Neural cell (in vitro differentiated cells): Measurements from ENCODE around the gene NUB1. TPM values are rescaled to one million over a fixed set of nuclear protein-coding genes. Genes with fewer than 3 reads are reported as not detected.

Experiments
- H2AFZ ChIP-seq: fragments of 200-600, 300-800 bp; sonication (generic), shearing (Covaris generic); 2 replicates; pipeline ENCODE4 v1.6.0; 2014; ENCODE audit warnings: low read depth, mild to moderate bottlenecking, antibody characterized with exemption, low read length, moderate library complexity
- H3F3A ChIP-seq: fragments of 200-600 bp; shearing (Covaris generic); 2 replicates; pipeline ENCODE4 v1.6.1; 2016; ENCODE audit warnings: mild to moderate bottlenecking, moderate library complexity, mixed read lengths, antibody characterized with exemption, low read length; ENCODE audit not compliant: insufficient read depth, poor library complexity, severe bottlenecking
- H3K27ac ChIP-seq: fragments of 200-600, 300-800 bp; sonication (generic), shearing (Covaris generic); 2 replicates; pipeline ENCODE4 v1.5.1; 2014; ENCODE audit warnings: mild to moderate bottlenecking, low read length, moderate library complexity
- H3K27me3 ChIP-seq: fragments of 300-800, 200-600 bp; sonication (generic), shearing (Covaris generic); 2 replicates; pipeline ENCODE4 v1.6.0; 2014; ENCODE audit warnings: mild to moderate bottlenecking, low read depth, low read length, moderate library complexity; ENCODE audit not compliant: insufficient read depth
- H3K36me3 ChIP-seq: fragments of 300-800, 200-600 bp; sonication (generic), shearing (Covaris generic); 2 replicates; pipeline ENCODE4 v1.5.1; 2014; ENCODE audit warnings: mild to moderate bottlenecking, antibody characterized with exemption, low read length, moderate library complexity; ENCODE audit not compliant: insufficient read depth
- H3K4me2 ChIP-seq: fragments of 300-800, 200-600 bp; sonication (generic), shearing (Covaris generic); 2 replicates; pipeline ENCODE4 v1.6.0; 2014; ENCODE audit warnings: mild to moderate bottlenecking, low read length
- H3K4me3 ChIP-seq: fragments of 300-800, 200-600 bp; sonication (generic), shearing (Covaris generic); 2 replicates; pipeline ENCODE4 v1.5.1; 2014; ENCODE audit warnings: mild to moderate bottlenecking, low read length, moderate library complexity
- H3K79me2 ChIP-seq: fragments of 200-600 bp; shearing (Covaris generic); replicated peaks from 2 replicates; pipeline ENCODE4 v1.6.0; 2014; ENCODE audit warnings: mild to moderate bottlenecking, low read length, moderate library complexity; ENCODE audit not compliant: insufficient read depth
- H3K9ac ChIP-seq: fragments of 300-800, 200-600 bp; sonication (generic), shearing (Covaris generic); 2 replicates; pipeline ENCODE4 v1.6.1; 2016; ENCODE audit warnings: mild to moderate bottlenecking, low read length, mixed read lengths
- H3K9me2 ChIP-seq: fragments of 200-600 bp; shearing (Covaris generic); 2 replicates; pipeline ENCODE4 v1.6.1; 2016; ENCODE audit warnings: mild to moderate bottlenecking, low read length, mixed read lengths; ENCODE audit not compliant: insufficient read depth
- H3K9me3 ChIP-seq: fragments of 200-600, 300-800 bp; sonication (generic), shearing (Covaris generic); 2 replicates; pipeline ENCODE4 v1.6.1; 2016; ENCODE audit warnings: mild to moderate bottlenecking, mixed run types, low read length, moderate library complexity, mixed read lengths
- H4K20me1 ChIP-seq: fragments of 200-600 bp; shearing (Covaris generic); 2 replicates; pipeline ENCODE4 v1.6.1; 2016; ENCODE audit warnings: mild to moderate bottlenecking, mixed run types; ENCODE audit not compliant: insufficient read depth
- EP300 ChIP-seq: fragments of 450-650 bp; conservative IDR thresholded peaks from 2 replicates; pipeline ENCODE4 v1.6.1; 2014; ENCODE audit warnings: antibody characterized with exemption, mild to moderate bottlenecking, moderate library complexity; ENCODE audit not compliant: poor library complexity, severe bottlenecking
- EZH2 ChIP-seq: fragments of 200-600, 300-800 bp; shearing (Covaris generic), sonication (generic); IDR thresholded peaks from 2 replicates; pipeline ENCODE4 v1.6.1; 2014; ENCODE audit warnings: antibody characterized with exemption, low read length, borderline replicate concordance, mild to moderate bottlenecking; ENCODE audit not compliant: insufficient read depth, poor library complexity, severe bottlenecking
- MXI1 ChIP-seq: fragments of 450-650 bp; conservative IDR thresholded peaks from 2 replicates; pipeline ENCODE4 v1.6.1; 2014; ENCODE audit warnings: antibody characterized with exemption, mild to moderate bottlenecking; ENCODE audit not compliant: poor library complexity, severe bottlenecking
- POLR2AphosphoS5 ChIP-seq: IDR thresholded peaks from 2 replicates; pipeline ENCODE4 v1.6.1; 2012
- RAD21 ChIP-seq: fragments of 450-650 bp; conservative IDR thresholded peaks from 2 replicates; pipeline ENCODE4 v1.6.1; 2014; ENCODE audit warnings: antibody characterized with exemption, mild to moderate bottlenecking, moderate library complexity
- SMC3 ChIP-seq: fragments of 450-650 bp; conservative IDR thresholded peaks from 2 replicates; pipeline ENCODE4 v1.6.1; 2014; ENCODE audit warnings: antibody characterized with exemption, mild to moderate bottlenecking, moderate library complexity; ENCODE audit not compliant: poor library complexity
- TAF1 ChIP-seq: IDR thresholded peaks from 2 replicates; pipeline ENCODE4 v1.6.1; 2012; ENCODE audit warnings: low read depth
- polyA plus RNA-seq: library from polyadenylated mRNA; depleted of rRNA; stranded (reverse); fragments of >200 nt; gene quantifications from 2 replicates; pipeline ENCODE4 v1.2.3, GENCODE V29; 2014
- TF ChIP-seq, protein P1 (sequence below): fragments of 450-650 bp; IDR thresholded peaks from 2 replicates; pipeline ENCODE4 v1.5.1; 2014; ENCODE audit warnings: antibody characterized with exemption, mild to moderate bottlenecking, moderate library complexity; ENCODE audit not compliant: poor library complexity, severe bottlenecking
- TF ChIP-seq, protein P2 (sequence below): IDR thresholded peaks from 2 replicates; pipeline ENCODE4 v1.6.1; 2012; ENCODE audit warnings: borderline replicate concordance

The NUB1 gene
- polyA plus RNA-seq, 1 donor from 2014 or later, result 48.4 TPM

DNA sequence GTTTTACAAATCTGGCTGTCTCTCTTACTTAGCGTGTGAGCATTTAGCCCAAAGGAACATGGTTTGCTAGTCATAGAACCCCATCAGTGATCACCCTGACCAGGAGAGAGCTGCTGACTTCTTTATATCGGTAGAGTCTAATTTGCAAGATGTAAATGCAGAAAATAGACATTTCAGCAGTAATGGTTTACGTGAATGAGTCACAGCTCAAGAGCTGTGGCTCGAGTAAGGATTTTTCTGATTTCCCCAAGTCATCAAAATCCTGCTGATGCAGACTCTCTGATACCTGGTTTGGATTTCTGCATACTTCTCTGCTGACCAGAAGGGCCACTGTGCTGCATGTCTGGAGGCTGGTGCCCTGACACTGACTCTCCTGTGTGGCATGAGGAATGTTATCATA lies 25.7 kb downstream of the NUB1 start:
- TF ChIP-seq SMC3 (no peak), EZH2 (no peak), RAD21 (no peak), POLR2AphosphoS5 (no peak), TAF1 (no peak), MXI1 (no peak), EP300 (no peak)
- TF ChIP-seq, protein P1, sequence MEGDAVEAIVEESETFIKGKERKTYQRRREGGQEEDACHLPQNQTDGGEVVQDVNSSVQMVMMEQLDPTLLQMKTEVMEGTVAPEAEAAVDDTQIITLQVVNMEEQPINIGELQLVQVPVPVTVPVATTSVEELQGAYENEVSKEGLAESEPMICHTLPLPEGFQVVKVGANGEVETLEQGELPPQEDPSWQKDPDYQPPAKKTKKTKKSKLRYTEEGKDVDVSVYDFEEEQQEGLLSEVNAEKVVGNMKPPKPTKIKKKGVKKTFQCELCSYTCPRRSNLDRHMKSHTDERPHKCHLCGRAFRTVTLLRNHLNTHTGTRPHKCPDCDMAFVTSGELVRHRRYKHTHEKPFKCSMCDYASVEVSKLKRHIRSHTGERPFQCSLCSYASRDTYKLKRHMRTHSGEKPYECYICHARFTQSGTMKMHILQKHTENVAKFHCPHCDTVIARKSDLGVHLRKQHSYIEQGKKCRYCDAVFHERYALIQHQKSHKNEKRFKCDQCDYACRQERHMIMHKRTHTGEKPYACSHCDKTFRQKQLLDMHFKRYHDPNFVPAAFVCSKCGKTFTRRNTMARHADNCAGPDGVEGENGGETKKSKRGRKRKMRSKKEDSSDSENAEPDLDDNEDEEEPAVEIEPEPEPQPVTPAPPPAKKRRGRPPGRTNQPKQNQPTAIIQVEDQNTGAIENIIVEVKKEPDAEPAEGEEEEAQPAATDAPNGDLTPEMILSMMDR, result no peak
- TF ChIP-seq, protein P2, sequence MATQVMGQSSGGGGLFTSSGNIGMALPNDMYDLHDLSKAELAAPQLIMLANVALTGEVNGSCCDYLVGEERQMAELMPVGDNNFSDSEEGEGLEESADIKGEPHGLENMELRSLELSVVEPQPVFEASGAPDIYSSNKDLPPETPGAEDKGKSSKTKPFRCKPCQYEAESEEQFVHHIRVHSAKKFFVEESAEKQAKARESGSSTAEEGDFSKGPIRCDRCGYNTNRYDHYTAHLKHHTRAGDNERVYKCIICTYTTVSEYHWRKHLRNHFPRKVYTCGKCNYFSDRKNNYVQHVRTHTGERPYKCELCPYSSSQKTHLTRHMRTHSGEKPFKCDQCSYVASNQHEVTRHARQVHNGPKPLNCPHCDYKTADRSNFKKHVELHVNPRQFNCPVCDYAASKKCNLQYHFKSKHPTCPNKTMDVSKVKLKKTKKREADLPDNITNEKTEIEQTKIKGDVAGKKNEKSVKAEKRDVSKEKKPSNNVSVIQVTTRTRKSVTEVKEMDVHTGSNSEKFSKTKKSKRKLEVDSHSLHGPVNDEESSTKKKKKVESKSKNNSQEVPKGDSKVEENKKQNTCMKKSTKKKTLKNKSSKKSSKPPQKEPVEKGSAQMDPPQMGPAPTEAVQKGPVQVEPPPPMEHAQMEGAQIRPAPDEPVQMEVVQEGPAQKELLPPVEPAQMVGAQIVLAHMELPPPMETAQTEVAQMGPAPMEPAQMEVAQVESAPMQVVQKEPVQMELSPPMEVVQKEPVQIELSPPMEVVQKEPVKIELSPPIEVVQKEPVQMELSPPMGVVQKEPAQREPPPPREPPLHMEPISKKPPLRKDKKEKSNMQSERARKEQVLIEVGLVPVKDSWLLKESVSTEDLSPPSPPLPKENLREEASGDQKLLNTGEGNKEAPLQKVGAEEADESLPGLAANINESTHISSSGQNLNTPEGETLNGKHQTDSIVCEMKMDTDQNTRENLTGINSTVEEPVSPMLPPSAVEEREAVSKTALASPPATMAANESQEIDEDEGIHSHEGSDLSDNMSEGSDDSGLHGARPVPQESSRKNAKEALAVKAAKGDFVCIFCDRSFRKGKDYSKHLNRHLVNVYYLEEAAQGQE, result no peak
- H3K27ac ChIP-seq, result no peak overlapping the region
- H3K4me2 ChIP-seq, result no peak overlapping the region

DNA sequence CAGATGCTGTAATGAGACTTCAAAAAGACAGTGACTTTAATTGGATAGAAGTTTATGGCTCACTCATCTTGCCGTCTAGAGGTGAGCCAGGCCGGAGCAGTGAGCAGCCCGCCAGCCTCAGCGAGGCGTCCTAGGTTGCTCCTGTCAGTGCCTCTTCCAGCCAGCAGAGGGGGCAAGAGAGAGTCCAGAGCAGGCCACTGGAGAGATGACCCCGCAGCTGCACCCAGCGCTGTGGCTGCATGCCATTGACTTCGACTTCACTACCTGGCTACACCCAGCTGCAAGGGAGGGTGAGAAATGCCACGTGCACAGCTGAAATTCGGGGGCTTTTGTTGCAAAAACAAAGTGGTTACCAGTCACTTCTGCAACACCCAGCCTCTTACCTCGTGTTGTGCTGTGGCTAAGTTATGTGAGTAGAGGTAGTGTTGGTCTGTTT lies 26.5 kb downstream of the NUB1 start:
- H3K4me2 ChIP-seq, result no peak overlapping the region
- TF ChIP-seq TAF1 (no peak), EZH2 (no peak), RAD21 (peak; percentile 79), MXI1 (peak; percentile 32), POLR2AphosphoS5 (no peak), SMC3 (peak; percentile 92), EP300 (no peak)
- TF ChIP-seq, protein P2, result no peak
- TF ChIP-seq, protein P1, result peak; percentile 88
- H3K27me3 ChIP-seq, result no peaks in the 10 kb centered on the region
- H3K4me3 ChIP-seq, result no peak overlapping the region
- H3K79me2 ChIP-seq, result no peaks in the 10 kb centered on the region
- H3K27ac ChIP-seq, result no peak overlapping the region
- H3F3A ChIP-seq, result no peaks in the 10 kb centered on the region
- no peak overlapping the region for H2AFZ ChIP-seq
- no peak overlapping the region for H3K9ac ChIP-seq
- H3K9me3 ChIP-seq, result no peaks in the 10 kb centered on the region
- no peaks in the 10 kb centered on the region for H3K9me2 ChIP-seq
- H3K36me3 ChIP-seq, result no peaks in the 10 kb centered on the region
- H4K20me1 ChIP-seq, result no peaks in the 10 kb centered on the region

More for the DNA sequence above, 25.7 kb downstream of the NUB1 start:
- no peaks in the 10 kb centered on the region for H3K36me3 ChIP-seq
- H2AFZ ChIP-seq, result no peak overlapping the region
- H3K4me3 ChIP-seq, result no peak overlapping the region
- no peak overlapping the region for H3K9ac ChIP-seq
- no peaks in the 10 kb centered on the region for H4K20me1 ChIP-seq
- no peaks in the 10 kb centered on the region for H3F3A ChIP-seq
- no peaks in the 10 kb centered on the region for H3K9me3 ChIP-seq
- no peaks in the 10 kb centered on the region for H3K79me2 ChIP-seq
- H3K9me2 ChIP-seq, result no peaks in the 10 kb centered on the region
- no peaks in the 10 kb centered on the region for H3K27me3 ChIP-seq
